PC-9 (cell line): ENCODE data around the gene SETD3. TPM values are rescaled to one million over a fixed set of nuclear protein-coding genes. Genes with fewer than 3 reads are reported as not detected.

Experiments
- BruUV-seq: library from RNA; stranded (reverse); fragments of 400-500 nt; replicated peaks from 2 replicates; lab custom pipeline; 2021; lab: Mats Ljungman, UMichigan
- CTCF ChIA-PET: fragments of 300-600 bp; sonication (Branson Sonifier 250); formaldehyde crosslinking; loops from one replicate; lab custom pipeline; 2022; ENCODE audit warnings: antibody characterized with exemption; lab: Charles Lee
- POLR2A ChIA-PET: fragments of 300-600 bp; sonication (Branson Sonifier 250); formaldehyde crosslinking; loops from one replicate; lab custom pipeline; 2022; ENCODE audit warnings: antibody characterized with exemption; ENCODE audit not compliant: unreplicated experiment; lab: Charles Lee
- DNase-seq, 2 experiments: peaks; one replicate each; pipeline versions ENCODE4 v3.0.0 to v3.0.0-alpha.2; 2015 to 2022; ENCODE audit warnings: mixed read lengths in 1 of 2
- H2AFZ ChIP-seq: fragments of 200-600 bp; sonication (generic); 2 replicates; pipeline ENCODE4 v1.8.1; 2017; ENCODE audit warnings: antibody characterized with exemption
- H3F3A ChIP-seq: fragments of 200-600 bp; sonication (generic); 2 replicates; pipeline ENCODE4 v1.8.1; 2017; ENCODE audit warnings: antibody characterized with exemption, mild to moderate bottlenecking, low read depth; ENCODE audit not compliant: insufficient read depth
- H3K27ac ChIP-seq: fragments of 200-600 bp; sonication (generic); 2 replicates; pipeline ENCODE4 v1.6.1; 2016; ENCODE audit warnings: mixed run types
- H3K27me3 ChIP-seq: fragments of 200-600 bp; sonication (generic); 2 replicates; pipeline ENCODE4 v1.6.1; 2016; ENCODE audit warnings: low read depth, mixed run types; ENCODE audit not compliant: insufficient read depth
- H3K36me3 ChIP-seq: fragments of 200-600 bp; sonication (generic); 2 replicates; pipeline ENCODE4 v1.6.1; 2016; ENCODE audit warnings: low read depth, mixed run types
- H3K4me1 ChIP-seq: fragments of 200-600 bp; sonication (generic); replicated peaks from 2 replicates; pipeline ENCODE4 v1.6.1; 2016; ENCODE audit warnings: mixed run types; ENCODE audit not compliant: insufficient read depth
- H3K4me2 ChIP-seq: fragments of 200-600 bp; sonication (generic); 2 replicates; pipeline ENCODE4 v1.6.1; 2017; ENCODE audit warnings: mixed run types
- H3K4me3 ChIP-seq: fragments of 200-600 bp; sonication (generic); 2 replicates; pipeline ENCODE4 v1.6.1; 2016; ENCODE audit warnings: mixed run types
- H3K79me2 ChIP-seq: fragments of 200-600 bp; sonication (generic); 2 replicates; pipeline ENCODE4 v1.6.1; 2017; ENCODE audit warnings: low read depth, mixed run types
- H3K9me2 ChIP-seq: fragments of 200-600 bp; sonication (generic); 2 replicates; pipeline ENCODE4 v1.8.1; 2017; ENCODE audit warnings: mild to moderate bottlenecking; ENCODE audit not compliant: insufficient read depth
- H3K9me3 ChIP-seq: fragments of 200-600 bp; sonication (generic); 2 replicates; pipeline ENCODE4 v1.8.1; 2016; ENCODE audit warnings: low read depth; ENCODE audit not compliant: insufficient read depth
- H4K20me1 ChIP-seq: fragments of 200-600 bp; sonication (generic); 2 replicates; pipeline ENCODE4 v1.8.1; 2017; ENCODE audit not compliant: insufficient read depth
- EZH2 ChIP-seq: fragments of 200-600 bp; sonication (generic); IDR thresholded peaks from 2 replicates; pipeline ENCODE4 v1.8.0; 2017; ENCODE audit warnings: antibody characterized with exemption, low read depth
- intact Hi-C: fragments of 100-400 bp; cut with micrococcal nuclease; formaldehyde crosslinking; loops from one replicate; pipeline ENCODE4 v1.10.0; 2022; ENCODE audit not compliant: unreplicated experiment
- total RNA-seq: library from RNA; stranded (reverse); gene quantifications from 2 replicates; pipeline ENCODE4 v1.2.3, GENCODE V29; 2021
- TF ChIP-seq, protein P1 (sequence below): fragments of 200-600 bp; sonication (generic); conservative IDR thresholded peaks from 2 replicates; pipeline ENCODE4 v1.6.1; 2017; ENCODE audit warnings: mixed run types, antibody characterized with exemption, mild to moderate bottlenecking, moderate library complexity

Gene SETD3
- total RNA-seq, 1 experiment from 2014 or later, result 13.4 TPM

DNA sequence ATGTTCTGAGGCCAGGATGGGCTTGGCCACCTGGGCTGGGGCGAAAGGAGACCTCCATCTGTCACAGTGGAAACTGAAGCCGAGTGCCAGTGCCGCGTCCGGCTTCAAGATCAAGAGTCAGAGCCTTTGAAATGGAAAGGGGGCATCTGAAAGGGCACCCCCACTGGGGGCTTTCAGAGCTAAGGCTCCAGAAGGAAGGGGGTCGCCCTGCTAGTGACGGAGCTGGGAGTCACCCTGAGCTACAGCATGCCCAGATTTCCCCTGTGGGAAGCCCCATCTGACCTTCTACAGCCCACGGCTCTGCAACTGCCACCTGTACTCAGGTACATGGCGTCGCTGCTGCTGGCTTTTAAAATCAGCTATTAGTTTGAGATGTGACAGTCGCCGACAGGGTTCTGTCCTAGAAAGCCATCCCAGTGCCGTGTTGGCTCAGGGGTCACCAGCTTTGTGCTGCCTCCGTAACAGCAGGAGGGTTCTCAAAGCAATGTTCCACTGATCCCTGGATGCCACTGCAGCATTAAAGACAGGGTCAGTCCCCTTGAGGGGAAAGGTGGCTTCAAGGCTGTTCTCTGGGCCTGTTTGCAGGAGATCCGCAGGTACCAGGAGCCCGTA, 32.0 kb upstream of the SETD3 start:
- Histone ChIP-seq H3K79me2 (no peaks in the 10 kb centered on the region), H3K27me3 (no peaks in the 10 kb centered on the region), H4K20me1 (no peaks in the 10 kb centered on the region), H3F3A (no peaks in the 10 kb centered on the region), H3K36me3 (no peaks in the 10 kb centered on the region), H3K9me3 (no peaks in the 10 kb centered on the region), H3K4me3 (no peak overlapping the region), H3K9me2 (no peaks in the 10 kb centered on the region), H3K27ac (no peak overlapping the region), H2AFZ (no peak overlapping the region), H3K4me2 (no peak overlapping the region), H3K4me1 (no peaks in the 10 kb centered on the region)
- no peak for TF ChIP-seq EZH2
- TF ChIP-seq, protein P1, sequence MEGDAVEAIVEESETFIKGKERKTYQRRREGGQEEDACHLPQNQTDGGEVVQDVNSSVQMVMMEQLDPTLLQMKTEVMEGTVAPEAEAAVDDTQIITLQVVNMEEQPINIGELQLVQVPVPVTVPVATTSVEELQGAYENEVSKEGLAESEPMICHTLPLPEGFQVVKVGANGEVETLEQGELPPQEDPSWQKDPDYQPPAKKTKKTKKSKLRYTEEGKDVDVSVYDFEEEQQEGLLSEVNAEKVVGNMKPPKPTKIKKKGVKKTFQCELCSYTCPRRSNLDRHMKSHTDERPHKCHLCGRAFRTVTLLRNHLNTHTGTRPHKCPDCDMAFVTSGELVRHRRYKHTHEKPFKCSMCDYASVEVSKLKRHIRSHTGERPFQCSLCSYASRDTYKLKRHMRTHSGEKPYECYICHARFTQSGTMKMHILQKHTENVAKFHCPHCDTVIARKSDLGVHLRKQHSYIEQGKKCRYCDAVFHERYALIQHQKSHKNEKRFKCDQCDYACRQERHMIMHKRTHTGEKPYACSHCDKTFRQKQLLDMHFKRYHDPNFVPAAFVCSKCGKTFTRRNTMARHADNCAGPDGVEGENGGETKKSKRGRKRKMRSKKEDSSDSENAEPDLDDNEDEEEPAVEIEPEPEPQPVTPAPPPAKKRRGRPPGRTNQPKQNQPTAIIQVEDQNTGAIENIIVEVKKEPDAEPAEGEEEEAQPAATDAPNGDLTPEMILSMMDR, result no peak
- ChIA-PET POLR2A (no interaction called here), CTCF (no interaction called here)
- intact Hi-C loops, result no loop called here
- DNase-seq, result no peak
- no TSS peak for BruUV-seq

DNA sequence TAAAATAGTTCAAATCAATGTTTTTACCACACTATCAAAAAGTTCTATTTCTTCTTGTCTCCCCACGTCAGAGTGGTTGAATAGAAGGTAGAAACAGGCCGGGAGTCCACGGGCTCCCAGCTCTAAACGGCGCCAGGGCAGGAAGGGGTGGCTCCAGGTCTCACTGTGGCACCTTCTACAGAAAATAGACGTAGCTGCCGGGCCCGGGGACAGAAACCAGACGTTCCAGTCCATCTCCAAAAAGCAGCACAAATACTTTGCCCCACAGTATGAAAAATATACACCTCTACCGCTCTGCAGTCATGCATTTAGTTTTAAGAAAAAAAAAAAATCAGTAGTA, 31.4 kb upstream of the SETD3 start:
- Histone ChIP-seq H3K4me3 (no peak overlapping the region), H3K4me2 (no peak overlapping the region), H2AFZ (no peak overlapping the region), H4K20me1 (no peaks in the 10 kb centered on the region), H3K4me1 (no peaks in the 10 kb centered on the region), H3K36me3 (no peaks in the 10 kb centered on the region), H3F3A (no peaks in the 10 kb centered on the region), H3K27ac (no peak overlapping the region), H3K27me3 (no peaks in the 10 kb centered on the region), H3K9me3 (no peaks in the 10 kb centered on the region), H3K9me2 (no peaks in the 10 kb centered on the region), H3K79me2 (no peaks in the 10 kb centered on the region)
- DNase-seq, result no peak
- TF ChIP-seq, protein P1, result no peak
- no peak for TF ChIP-seq EZH2
- POLR2A ChIA-PET, result no interaction called here
- intact Hi-C loops, result no loop called here
- no TSS peak for BruUV-seq
- CTCF ChIA-PET, result no interaction called here

DNA sequence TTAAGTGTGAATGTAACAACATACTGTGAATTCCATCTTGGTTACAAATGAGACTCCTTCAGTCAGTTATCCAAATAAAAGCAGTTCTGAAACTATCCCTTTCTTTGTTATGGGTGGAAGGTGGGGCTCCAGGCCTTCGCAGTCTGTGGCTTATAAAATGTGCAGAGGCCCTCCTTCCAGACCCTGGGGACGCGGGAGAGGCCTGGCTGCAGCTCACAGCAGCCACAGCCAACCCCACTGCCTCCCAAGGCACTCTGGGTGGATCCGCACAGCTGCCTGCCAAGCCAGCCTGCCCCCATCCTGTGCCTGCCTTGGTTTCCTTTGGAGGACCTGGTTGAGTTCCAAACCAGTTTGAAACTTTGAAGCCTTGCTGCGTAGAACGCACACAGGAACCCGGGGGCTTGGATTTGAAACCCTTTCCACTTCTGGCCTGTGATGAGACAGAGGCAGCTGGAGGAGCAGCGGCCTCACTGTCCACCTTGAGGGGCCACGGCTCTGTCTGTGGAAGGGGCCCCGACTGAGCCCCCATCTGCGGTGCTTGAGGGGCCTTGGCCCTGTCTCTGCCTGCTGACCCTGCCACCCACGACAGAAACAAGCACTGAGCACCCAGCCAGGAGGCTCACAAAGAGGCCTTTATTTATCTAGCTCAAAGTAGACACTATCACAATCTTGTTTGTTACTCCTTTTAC, 30.9 kb upstream of the SETD3 start:
- Histone ChIP-seq H3F3A (no peaks in the 10 kb centered on the region), H3K9me2 (no peaks in the 10 kb centered on the region), H3K9me3 (no peaks in the 10 kb centered on the region), H3K4me2 (no peak overlapping the region), H3K36me3 (no peaks in the 10 kb centered on the region), H3K27me3 (no peaks in the 10 kb centered on the region), H4K20me1 (no peaks in the 10 kb centered on the region), H3K4me1 (no peaks in the 10 kb centered on the region), H3K27ac (no peak overlapping the region), H2AFZ (no peak overlapping the region), H3K4me3 (no peak overlapping the region), H3K79me2 (no peaks in the 10 kb centered on the region)
- ChIA-PET POLR2A (no interaction called here), CTCF (no interaction called here)
- DNase-seq, result no peak
- intact Hi-C loops, result no loop called here
- no TSS peak for BruUV-seq
- TF ChIP-seq, protein P1, result no peak
- TF ChIP-seq EZH2, result no peak
